ENCODE data around the gene FAH.
"Not testable (repeated sequence)": the region's sequence is repeated elsewhere in the genome, so short reads cannot be mapped to it uniquely, and the experiment has no call there.

Gene FAH

DNA sequence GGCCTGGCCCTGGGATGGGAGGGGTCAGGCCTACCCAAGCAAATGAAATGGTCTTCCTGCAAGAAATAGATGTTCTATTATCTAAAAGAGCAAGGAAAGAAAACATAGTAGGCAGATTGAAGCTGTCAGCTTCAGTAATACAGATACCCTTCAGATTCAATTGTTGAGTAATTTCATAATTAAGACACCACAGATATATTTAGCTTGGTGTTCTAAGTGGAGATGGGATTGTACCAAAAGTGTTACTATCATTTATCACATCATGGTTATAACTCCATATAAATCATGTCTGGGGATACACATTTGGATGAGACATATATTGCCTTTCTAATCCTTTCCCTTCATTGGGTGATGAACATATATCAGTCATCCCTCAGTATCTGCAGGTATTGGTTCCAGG lies 41.9 kb upstream of the FAH start:
- TF ChIP-seq ZFX (IDR thresholded peaks at IDR 0.05) = no peak
- TF ChIP-seq CTCF (conservative IDR thresholded peaks at IDR 0.05) = no peak
- no peak overlapping the region for H3K27ac ChIP-seq

DNA sequence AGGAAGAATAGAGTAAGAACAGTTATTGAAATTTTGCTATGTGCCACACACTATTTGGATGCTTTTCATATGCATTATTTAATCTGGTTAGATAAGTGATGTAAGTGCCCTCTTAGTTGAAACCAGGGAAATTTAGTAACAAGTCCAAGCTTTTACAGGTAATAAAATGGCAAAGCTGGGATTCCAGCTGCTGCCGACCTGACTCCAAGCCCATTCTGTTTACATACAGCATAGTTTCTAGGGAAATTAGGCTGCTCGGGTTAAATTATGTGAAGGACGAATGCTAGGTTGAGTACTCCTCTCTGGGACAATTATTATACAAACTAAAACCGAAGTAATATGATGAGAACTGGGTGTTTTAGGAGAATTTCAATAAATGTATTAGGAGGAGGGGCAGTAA lies 38.7 kb upstream of the FAH start:
- no peak for TF ChIP-seq ZFX (IDR thresholded peaks at IDR 0.05)
- no peak for TF ChIP-seq CTCF (conservative IDR thresholded peaks at IDR 0.05)
- no peak overlapping the region for H3K27ac ChIP-seq

DNA sequence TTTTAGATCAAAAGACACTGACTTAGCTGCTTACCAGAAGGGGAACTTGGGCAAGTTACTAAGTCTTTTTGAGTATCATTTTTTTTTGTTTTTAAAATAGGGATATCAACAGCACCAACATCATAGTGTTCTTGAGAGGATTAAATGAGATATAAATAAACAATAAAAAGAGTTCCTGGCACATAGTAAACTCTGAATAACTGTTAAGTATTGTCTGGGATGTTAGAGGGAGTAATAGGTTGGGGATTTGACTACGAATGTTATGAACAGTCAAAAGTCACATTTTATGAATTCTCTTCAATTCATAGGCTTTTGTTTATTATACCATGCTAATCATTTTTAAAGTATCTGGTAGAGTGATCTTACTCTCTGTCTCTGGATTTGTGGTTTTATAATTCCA lies 37.8 kb upstream of the FAH start:
- no peak for TF ChIP-seq ZFX (IDR thresholded peaks at IDR 0.05)
- no peak for TF ChIP-seq CTCF (conservative IDR thresholded peaks at IDR 0.05)
- H3K27ac ChIP-seq = no peak overlapping the region

DNA sequence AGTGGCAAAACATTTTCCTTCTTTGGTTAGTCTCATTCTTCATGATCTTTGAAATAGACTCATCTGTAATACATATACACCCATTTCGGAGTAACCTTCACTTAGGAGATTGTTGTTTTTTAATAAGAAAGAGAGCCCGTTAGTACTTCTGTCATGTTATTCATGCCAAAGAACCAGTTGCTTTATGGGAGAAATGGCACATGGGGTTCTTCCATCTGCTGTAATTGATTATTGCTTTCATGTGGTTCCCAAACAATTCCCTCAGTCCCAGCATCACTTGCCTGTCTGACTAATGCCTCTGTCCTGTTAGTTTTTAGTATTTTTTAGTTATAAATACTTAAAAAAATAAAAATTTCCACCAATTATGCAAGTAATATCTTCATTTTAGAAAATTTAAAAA lies 33.8 kb upstream of the FAH start:
- TF ChIP-seq CTCF (conservative IDR thresholded peaks at IDR 0.05) = no peak
- TF ChIP-seq ZFX (IDR thresholded peaks at IDR 0.05) = no peak
- no peak overlapping the region for H3K27ac ChIP-seq

DNA sequence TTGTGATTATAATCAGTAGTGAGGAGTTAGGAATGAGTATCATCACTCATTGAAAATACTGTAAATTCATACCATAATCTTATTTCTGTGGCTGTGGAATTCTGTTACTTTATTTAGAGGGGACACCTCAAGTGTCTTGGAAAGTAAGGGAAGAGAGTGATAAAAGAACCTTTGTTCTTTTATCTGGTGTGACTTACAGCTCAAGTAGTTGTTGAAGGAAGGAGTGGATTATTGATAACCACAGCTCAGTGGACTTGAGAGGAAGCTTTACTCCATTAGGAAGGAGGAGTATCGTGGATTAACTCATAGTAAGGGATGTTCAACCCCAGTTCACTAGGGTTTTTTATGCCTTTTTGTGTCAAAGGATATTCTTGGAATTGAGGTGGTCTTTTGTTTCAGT lies 32.2 kb upstream of the FAH start:
- no peak overlapping the region for H3K27ac ChIP-seq
- TF ChIP-seq CTCF (conservative IDR thresholded peaks at IDR 0.05) (no peak), ZFX (IDR thresholded peaks at IDR 0.05) (no peak)

DNA sequence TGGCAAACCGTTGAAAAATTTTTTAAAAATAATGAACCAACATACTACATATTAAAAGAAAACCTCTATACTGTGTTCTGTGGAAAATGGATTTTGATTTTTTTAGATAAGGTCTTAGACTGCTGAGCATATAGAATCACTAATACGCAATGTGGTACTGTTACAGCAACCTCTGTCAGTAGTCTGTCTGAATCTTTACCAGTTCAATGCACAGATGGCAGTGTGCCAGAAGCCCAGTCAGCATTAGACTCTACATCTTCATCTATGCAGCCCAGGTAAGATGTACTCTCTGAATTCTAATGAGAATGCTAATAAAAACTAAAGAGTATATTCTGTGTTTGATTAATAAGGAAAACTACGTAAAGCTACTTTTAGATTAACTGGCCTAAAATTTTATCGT lies 31.3 kb upstream of the FAH start:
- TF ChIP-seq ZFX (IDR thresholded peaks at IDR 0.05) (no peak), CTCF (conservative IDR thresholded peaks at IDR 0.05) (no peak)

DNA sequence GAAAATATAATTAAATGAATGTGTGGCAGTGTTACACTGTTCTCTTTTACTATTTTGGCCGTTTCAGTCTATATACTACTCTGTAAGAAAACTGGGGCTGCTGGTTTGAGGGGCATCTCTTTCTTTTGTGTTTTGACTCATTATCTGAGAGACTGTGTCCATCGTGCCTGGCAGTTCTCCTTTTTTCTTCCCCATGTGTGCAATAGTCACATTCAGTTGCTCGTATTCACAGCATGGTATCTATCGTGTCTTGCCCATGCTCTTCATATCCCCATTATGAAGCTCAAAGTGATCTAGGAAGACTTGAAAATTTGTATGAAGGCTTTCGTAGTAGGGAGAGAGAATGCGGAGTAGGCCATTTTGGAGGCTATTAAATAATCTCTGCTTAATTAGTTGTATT lies 29.8 kb upstream of the FAH start:
- no peak overlapping the region for H3K27ac ChIP-seq
- no peak for TF ChIP-seq CTCF (conservative IDR thresholded peaks at IDR 0.05)
- TF ChIP-seq ZFX (IDR thresholded peaks at IDR 0.05) = no peak

More for the DNA sequence above, 31.3 kb upstream of the FAH start:
- H3K27ac ChIP-seq = no peak overlapping the region

DNA sequence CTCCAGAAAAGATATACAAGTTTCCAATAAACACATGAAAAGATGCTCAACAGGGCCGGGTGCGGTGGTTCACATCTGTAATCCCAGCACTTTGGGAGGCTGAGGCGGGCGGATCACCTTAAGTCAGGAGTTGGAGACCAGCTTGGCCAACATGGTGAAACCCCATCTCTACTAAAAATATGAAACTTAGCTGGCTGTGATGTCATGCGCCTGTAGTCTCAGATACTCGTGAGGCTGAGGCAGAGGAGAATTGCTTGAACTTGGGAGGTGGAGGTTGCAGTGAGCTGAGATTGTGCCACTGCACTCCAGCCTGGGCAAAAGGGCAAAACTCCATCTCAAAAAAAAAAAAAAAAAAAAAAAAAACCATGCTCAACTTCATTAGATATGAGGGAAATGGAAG lies 25.5 kb upstream of the FAH start:
- H3K27ac ChIP-seq = not testable (repeated sequence)

Measured in C4-2B (cell line).